ENCODE measurements around the gene NDP.

NDP gene

DNA sequence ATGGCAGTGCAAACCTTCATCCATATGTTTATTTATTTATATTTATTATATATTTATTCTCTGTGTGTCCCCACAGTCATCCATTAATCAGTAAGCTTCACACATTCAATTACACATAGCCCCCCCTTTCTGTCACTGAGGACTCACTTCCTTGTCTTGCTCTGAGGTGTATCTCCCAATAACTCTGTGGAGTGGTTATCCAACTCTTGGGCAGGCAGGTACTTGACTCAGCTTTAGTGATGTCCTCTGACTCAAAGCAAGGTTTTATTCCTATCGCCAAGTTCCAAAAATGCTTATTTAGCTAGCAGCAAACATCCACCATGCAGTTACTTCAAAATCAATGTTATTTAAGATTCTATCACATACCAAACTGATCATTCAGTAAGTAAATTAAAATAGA, 25.2 kb upstream of the NDP start:
- Histone ChIP-seq H3K27me3 (ENCODE audit: insufficient read depth, low read depth) (no peaks in the 10 kb centered on the region), H3K79me2 (ENCODE audit: insufficient read depth, low read depth) (no peaks in the 10 kb centered on the region), H3K36me3 (ENCODE audit: insufficient read depth) (no peaks in the 10 kb centered on the region), H4K20me1 (ENCODE audit: insufficient read depth) (no peaks in the 10 kb centered on the region), H3K27ac (no peak overlapping the region), H2AFZ (ENCODE audit: low read depth) (no peak overlapping the region), H3K9ac (no peak overlapping the region), H3K4me1 (ENCODE audit: low read depth, poor library complexity, severe bottlenecking) (no peaks in the 10 kb centered on the region), H3K4me2 (no peak overlapping the region), H3K4me3 (IDR thresholded peaks at IDR 0.05; ENCODE audit: insufficient read depth, low read depth, low read length) (no peak overlapping the region)
- TF ChIP-seq CTCF (conservative IDR thresholded peaks at IDR 0.05; ENCODE audit: low read depth, low read length): no peak

DNA sequence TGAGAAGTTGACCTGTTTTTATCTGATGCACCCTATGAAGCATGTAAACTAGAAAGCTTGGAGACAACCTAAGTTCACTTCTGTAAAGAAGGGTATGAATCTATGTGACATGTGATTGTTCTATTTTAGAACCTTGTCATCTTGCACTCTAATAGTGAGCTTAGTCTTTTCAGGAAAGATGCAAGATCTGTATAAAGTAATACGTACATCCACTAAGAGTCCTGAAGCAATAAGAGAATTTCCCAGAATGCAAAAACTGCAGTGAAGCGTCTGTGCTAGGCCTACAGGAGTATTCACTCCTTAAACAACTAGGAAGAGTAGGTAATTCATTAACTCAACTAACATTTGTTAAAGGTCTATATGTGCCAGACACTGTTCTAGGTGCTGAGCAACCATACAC, 23.3 kb upstream of the NDP start:
- H3K4me2 ChIP-seq: no peak overlapping the region
- H3K79me2 ChIP-seq (ENCODE audit: insufficient read depth, low read depth): no peaks in the 10 kb centered on the region
- no peaks in the 10 kb centered on the region for H3K36me3 ChIP-seq (ENCODE audit: insufficient read depth)
- H3K9ac ChIP-seq: no peak overlapping the region
- H4K20me1 ChIP-seq (ENCODE audit: insufficient read depth): no peaks in the 10 kb centered on the region
- no peak overlapping the region for H3K27ac ChIP-seq
- H3K4me3 ChIP-seq (IDR thresholded peaks at IDR 0.05; ENCODE audit: insufficient read depth, low read depth, low read length): no peak overlapping the region
- H3K27me3 ChIP-seq (ENCODE audit: insufficient read depth, low read depth): no peaks in the 10 kb centered on the region
- no peak overlapping the region for H2AFZ ChIP-seq (ENCODE audit: low read depth)
- TF ChIP-seq CTCF (conservative IDR thresholded peaks at IDR 0.05; ENCODE audit: low read depth, low read length): no peak
- H3K4me1 ChIP-seq (ENCODE audit: low read depth, poor library complexity, severe bottlenecking): no peaks in the 10 kb centered on the region

GRCh38 chrX:43986083-43986482, 12.9 kb upstream of the NDP start:
- Histone ChIP-seq H3K27me3 (ENCODE audit: insufficient read depth, low read depth) (no peaks in the 10 kb centered on the region), H3K79me2 (ENCODE audit: insufficient read depth, low read depth) (no peaks in the 10 kb centered on the region), H3K36me3 (ENCODE audit: insufficient read depth) (no peaks in the 10 kb centered on the region), H4K20me1 (ENCODE audit: insufficient read depth) (no peaks in the 10 kb centered on the region), H3K4me1 (ENCODE audit: low read depth, poor library complexity, severe bottlenecking) (no peaks in the 10 kb centered on the region), H3K4me2 (no peak overlapping the region), H3K27ac (no peak overlapping the region), H2AFZ (ENCODE audit: low read depth) (no peak overlapping the region), H3K9ac (no peak overlapping the region), H3K4me3 (IDR thresholded peaks at IDR 0.05; ENCODE audit: insufficient read depth, low read depth, low read length) (no peak overlapping the region)
- no peak for TF ChIP-seq CTCF (conservative IDR thresholded peaks at IDR 0.05; ENCODE audit: low read depth, low read length)

- H3K27me3 ChIP-seq (ENCODE audit: insufficient read depth, low read depth): no peaks in the 10 kb centered on the region
Observed at GRCh38 chrX:43985511-43985910, 12.3 kb upstream of the NDP start.

More at GRCh38 chrX:43985511-43985910, 12.3 kb upstream of the NDP start:
- Histone ChIP-seq H3K9ac (no peak overlapping the region), H3K4me1 (ENCODE audit: low read depth, poor library complexity, severe bottlenecking) (no peaks in the 10 kb centered on the region), H3K4me2 (no peak overlapping the region), H3K4me3 (IDR thresholded peaks at IDR 0.05; ENCODE audit: insufficient read depth, low read depth, low read length) (no peak overlapping the region), H4K20me1 (ENCODE audit: insufficient read depth) (no peaks in the 10 kb centered on the region), H3K36me3 (ENCODE audit: insufficient read depth) (no peaks in the 10 kb centered on the region), H3K79me2 (ENCODE audit: insufficient read depth, low read depth) (no peaks in the 10 kb centered on the region), H3K27ac (no peak overlapping the region), H2AFZ (ENCODE audit: low read depth) (no peak overlapping the region)
- TF ChIP-seq CTCF (conservative IDR thresholded peaks at IDR 0.05; ENCODE audit: low read depth, low read length): no peak

All from KMS-11 (cell line).